ENCODE data around the gene PHOX2A.
"Not testable (repeated sequence)": the region's sequence is repeated elsewhere in the genome, so short reads cannot be mapped to it uniquely, and the experiment has no call there.

Gene PHOX2A

DNA sequence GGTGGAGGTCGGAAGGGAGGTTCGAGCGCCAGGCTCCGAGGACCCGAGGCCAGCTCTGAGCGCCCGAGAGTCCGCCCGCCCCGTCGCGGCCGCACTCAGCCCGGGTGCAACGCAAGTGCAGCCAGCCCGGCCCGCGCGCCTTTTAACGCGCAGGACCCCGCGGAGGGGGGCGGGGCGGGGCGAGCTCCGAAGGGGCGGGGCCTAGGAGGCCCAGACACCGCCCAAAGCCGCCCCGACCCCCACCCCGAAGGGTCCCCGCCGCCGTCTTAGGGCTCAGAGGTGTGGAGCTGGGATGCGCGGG, at the start of gene PHOX2A:
PHOX2A (minus strand) TSS at position 117 of the 301 bp plus-strand sequence. CDS start 172 bp downstream, outside the sequence.
- DNase-seq: no peak

DNA sequence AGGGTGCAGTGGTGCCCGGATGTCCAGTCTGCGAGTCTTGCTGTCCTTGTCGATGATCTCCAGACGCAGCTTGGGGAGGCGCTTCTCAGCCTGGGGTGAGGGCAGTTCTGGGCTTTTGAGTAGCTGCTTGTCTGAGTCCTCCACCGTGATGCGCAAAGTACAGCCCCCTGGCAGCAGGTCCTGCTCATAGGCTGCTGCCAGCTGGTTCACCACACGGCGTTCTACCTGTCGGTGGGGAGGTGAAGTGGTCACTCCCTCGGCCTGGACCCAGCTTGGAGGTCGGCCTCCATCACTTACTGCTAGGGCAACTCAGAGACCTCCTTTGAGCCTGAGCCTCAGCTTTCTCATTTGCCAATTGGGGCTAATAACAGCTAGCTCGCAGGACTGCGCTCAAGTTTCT, 49.4 kb upstream of the PHOX2A start:
- DNase-seq: no peak

DNA sequence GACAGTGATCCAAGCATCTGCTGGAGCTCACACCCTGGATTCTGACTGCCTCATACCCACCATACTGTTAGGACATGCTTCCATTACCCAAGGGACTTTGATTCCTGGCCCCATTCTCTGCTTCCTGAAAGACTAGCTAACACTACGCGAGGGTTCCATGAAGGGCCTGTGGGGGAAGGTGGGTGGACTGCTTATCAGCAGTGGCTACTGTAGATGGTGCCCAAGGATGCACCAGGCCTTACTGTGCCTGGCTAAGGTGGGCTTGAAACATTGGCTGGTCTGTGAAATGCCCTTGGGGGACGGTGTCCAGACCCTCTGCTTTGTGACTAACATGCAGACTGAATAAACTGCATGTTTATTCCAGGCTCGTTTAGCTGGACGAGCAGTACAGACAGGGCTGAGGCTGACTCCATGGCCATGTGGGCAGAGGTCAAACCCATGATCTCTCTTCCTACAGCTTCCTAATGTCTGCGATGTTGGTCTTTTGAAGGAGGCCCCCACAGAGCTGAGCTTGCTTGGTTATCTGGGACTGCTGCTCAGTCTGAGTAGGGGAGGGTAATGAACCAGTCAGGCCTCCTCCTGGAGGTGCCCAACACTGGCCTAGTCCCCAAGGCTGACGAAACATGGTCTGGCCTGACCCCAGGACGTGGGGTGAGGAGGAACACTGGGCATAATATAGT, 48.3 kb upstream of the PHOX2A start:
- DNase-seq: no peak

GRCh38 chr11:72290741-72291140, 46.8 kb upstream of the PHOX2A start:
- DNase-seq: not testable (repeated sequence)

DNA sequence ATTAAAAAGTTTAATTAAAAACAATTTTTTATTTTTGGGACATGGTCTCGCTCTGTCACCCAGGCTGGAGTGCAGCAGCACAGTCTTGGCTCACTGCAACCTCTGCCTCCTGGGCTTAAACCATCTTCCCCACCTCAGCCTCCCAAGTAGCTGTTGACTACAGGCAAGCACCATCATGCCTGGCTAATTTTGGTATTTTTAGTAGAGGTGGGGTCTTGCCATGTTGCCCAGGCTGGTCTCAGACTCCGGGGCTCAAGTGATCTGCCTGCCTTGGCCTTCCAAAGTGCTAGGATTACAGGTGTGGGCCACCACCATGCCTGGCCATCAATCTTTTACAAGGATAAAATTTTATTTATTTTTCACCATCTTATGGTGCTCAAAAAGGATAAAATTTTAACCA, 43.3 kb upstream of the PHOX2A start:
- DNase-seq: no peak

GRCh38 chr11:72283947-72284346, 40.0 kb upstream of the PHOX2A start:
- no peak for DNase-seq

GRCh38 chr11:72280726-72281315, 36.8 kb upstream of the PHOX2A start:
- no peak for DNase-seq

GRCh38 chr11:72280037-72280436, 36.1 kb upstream of the PHOX2A start:
- no peak for DNase-seq

DNA sequence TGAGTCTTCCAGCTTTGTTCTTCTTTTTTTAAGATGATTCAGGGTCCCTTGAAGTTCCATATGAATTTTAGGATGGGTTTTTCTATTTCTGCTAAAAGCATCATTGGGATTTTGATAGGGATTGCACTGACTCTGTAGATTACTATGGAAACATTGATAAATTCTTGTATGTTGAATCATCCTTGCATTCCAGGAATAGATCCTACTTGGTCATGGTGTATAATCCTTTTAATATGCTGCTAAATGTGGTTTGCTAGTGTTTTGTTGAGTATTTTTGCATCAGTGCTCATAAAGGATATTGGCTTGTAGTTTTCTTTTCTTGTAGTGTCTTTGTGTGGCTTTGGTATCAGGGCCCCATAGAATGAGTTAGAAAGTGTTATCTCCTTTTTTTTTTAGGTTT, 34.9 kb upstream of the PHOX2A start:
- DNase-seq: no peak

DNA sequence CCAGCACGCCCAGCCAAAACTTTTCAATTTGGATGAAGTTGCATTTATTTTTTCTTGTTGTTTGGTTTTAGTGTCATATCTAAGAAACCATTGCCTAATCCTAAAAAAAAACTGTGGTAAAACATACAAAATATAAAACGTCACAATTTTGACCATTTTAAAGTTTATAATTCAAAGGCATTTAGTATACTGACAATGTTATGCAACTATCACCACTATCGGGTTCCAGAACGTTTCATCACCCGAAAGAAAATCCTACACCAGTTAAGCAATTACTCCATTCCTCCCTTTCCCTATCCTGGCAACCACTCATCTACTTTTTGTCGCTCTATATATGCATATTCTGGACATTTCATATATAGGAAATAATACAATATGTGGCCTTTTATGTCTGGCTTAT, 30.5 kb upstream of the PHOX2A start:
- DNase-seq: no peak

- DNase-seq: no peak
Measured at GRCh38 chr11:72271980-72272379, 28.0 kb upstream of the PHOX2A start.

DNA sequence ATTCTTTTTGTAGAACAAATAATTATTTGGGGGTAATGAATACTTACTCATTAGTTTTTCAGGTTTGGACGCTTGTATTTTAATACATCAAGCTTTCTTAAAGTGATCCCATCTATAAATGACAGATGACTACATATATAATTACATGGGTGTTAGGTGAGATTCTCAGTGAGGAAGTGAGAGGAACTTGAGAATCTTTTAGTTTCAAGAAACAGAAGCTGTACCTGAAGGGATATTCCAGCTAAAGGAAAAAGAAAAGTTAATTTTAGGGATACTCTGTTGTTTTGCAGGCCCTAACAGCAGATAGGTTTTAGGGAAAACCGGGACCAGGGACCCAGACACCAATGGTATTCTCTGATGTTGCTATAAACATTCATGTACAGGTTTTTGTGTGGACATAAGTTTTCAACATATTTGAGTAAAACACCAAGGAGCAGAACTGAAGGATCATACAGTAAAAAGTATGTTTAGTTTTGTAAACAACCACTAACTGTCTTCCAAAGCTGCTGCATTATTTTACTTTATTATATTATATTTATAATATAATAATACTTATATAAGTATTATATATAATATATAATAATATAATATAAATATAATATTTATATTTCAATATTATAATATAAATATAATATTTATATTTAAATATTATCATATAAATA, 24.1 kb upstream of the PHOX2A start:
- DNase-seq: no peak

DNA sequence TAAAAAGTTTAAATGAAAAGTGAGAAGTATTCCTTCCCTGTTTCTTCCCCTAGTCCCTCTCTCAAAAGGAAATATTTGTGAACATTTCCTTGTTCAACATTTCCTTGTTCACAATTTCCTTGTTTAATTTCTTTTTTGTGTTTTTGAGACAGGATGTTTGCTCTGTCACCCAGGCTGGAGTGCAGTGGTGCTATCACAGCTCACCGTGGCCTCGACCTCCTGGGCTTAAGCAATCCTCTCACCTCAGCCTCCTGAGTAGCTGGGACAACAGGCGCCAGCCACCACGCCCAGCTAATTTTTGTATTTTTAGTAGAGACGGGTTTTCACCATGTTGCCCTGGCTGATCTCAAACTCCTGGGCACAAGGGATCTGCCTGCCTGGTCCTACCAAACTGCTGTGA, 23.0 kb upstream of the PHOX2A start:
- not testable (repeated sequence) for DNase-seq

DNA sequence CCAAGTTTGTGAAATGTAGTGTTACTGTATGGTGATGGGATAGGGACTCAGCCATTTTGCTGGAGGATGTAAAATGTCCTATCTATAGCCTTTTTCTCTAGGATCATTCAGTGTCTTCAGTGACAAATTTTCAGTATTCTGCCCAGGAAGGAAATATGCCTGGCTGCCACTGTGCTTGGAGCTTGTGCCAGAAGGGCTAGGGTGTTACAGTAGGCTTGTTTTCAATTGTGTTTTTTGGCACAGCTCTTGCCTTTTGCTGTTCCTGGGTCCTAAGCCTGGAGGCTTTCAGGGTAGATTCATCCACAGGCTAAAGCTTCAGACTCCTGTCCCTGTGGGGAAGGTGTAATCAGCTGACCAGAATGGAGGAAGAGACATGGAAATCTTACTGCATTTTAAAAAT, 22.0 kb upstream of the PHOX2A start:
- DNase-seq: no peak

- no peak for DNase-seq
Measured at GRCh38 chr11:72263361-72263760, 19.4 kb upstream of the PHOX2A start.

DNA sequence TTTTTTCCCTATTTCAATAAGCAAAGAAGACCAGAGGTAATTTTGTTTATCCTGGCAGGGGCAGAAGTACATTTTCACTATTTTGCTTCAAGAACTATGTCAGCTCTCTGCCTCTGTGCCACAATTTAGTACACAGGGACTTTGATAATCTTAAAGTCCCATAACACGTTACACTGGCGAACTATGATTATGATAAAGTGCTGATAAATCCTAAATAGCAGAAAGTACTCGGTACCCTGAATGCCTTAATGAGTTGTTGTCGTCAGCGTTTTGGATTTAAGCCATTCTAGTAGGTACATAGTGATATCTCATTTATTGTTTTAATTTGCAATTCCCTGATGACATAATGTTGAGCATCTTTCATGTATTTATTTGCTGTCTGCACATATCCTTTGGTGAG, 16.6 kb upstream of the PHOX2A start:
- no peak for DNase-seq

DNA sequence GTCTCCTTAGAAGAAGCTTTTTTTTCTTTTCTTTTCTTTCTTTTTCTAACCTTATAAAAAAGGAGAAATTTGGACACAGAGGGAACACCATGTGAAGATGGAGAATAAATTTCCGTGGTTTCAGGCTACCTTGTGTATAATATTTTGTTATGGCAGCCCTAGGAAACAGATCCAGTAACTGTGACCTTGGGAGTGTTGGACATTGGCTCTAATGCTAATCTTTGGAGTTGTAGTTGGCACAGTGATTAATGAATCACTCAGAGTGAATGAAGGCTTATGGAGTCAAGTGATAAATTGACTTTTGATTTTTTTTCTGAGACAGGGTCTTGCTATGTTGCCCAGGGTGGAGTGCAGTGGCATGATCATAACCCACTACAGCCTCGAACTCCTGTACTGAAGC, 15.5 kb upstream of the PHOX2A start:
- no peak for DNase-seq

- no peak for DNase-seq
Measured at GRCh38 chr11:72257570-72257969, 13.6 kb upstream of the PHOX2A start.

- no peak for DNase-seq
Measured at GRCh38 chr11:72254299-72254993, 10.5 kb upstream of the PHOX2A start.

GRCh38 chr11:72253392-72253791, 9.4 kb upstream of the PHOX2A start:
- DNase-seq: no peak

- no peak for DNase-seq
Measured at GRCh38 chr11:72251614-72252013, 7.6 kb upstream of the PHOX2A start.

GRCh38 chr11:72250661-72251464, 6.9 kb upstream of the PHOX2A start:
- DNase-seq: no peak

- no peak for DNase-seq
Measured at GRCh38 chr11:72249961-72250360, 6.0 kb upstream of the PHOX2A start.
